ENCODE results near the gene IL17REL. TPM values are rescaled to one million over a fixed set of nuclear protein-coding genes. Genes with fewer than 3 reads are reported as not detected.

The IL17REL gene
- total RNA-seq: not detected

DNA sequence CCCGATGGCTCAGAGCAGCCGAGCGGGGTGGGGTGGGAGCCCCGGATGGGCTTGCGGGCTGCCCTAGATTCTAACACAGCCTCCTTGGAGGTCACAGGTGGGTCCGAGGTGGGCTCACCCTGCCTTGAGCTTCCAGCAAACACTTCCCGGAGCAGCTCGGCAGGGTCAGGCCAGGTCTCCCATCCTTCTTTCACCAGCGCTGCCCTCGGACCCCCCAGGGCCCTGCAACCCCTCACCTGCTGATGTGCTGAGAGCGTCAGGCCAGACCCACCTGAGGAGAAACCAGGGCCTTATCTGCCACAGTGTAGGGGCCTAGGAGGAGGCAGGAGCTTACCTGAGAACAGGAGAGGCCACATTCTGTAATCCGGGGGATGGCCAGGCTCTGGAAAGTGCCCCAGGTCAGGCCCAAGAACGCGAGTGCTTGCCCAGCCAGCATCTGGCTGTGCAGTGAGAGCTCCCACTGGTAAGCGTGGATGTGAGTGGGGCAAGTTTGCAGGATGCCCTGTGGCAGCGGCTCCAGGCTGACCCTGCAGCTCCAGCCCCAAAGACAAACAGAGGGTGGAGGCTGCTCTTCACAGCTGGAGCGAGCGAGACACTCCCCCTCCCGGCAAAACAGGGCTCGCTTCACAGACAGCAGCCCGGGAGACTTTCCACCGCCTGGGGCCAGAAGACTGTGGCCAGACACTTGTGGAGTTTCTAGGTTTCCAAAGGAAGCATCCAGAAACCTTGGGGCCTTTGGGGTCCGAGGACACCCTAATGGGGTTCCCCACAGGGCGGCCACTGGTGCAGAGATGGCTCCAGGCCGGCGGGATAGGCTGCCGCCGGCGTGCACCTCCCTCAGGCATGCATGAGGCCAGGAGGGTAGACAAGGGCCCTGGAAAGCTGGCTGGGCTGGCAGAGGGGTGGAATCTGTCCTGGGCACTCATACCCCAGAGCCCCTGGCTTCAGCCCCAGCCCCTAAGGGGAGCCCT lies at the start of gene IL17REL:
Gene IL17REL (minus strand): TSS at position 555 of the 971 bp plus-strand sequence. CDS start 119 bp downstream, at position 436.
- TF ChIP-seq, protein P1, sequence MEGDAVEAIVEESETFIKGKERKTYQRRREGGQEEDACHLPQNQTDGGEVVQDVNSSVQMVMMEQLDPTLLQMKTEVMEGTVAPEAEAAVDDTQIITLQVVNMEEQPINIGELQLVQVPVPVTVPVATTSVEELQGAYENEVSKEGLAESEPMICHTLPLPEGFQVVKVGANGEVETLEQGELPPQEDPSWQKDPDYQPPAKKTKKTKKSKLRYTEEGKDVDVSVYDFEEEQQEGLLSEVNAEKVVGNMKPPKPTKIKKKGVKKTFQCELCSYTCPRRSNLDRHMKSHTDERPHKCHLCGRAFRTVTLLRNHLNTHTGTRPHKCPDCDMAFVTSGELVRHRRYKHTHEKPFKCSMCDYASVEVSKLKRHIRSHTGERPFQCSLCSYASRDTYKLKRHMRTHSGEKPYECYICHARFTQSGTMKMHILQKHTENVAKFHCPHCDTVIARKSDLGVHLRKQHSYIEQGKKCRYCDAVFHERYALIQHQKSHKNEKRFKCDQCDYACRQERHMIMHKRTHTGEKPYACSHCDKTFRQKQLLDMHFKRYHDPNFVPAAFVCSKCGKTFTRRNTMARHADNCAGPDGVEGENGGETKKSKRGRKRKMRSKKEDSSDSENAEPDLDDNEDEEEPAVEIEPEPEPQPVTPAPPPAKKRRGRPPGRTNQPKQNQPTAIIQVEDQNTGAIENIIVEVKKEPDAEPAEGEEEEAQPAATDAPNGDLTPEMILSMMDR (IDR thresholded peaks at IDR 0.05; ENCODE audit: low read depth): no peak

DNA sequence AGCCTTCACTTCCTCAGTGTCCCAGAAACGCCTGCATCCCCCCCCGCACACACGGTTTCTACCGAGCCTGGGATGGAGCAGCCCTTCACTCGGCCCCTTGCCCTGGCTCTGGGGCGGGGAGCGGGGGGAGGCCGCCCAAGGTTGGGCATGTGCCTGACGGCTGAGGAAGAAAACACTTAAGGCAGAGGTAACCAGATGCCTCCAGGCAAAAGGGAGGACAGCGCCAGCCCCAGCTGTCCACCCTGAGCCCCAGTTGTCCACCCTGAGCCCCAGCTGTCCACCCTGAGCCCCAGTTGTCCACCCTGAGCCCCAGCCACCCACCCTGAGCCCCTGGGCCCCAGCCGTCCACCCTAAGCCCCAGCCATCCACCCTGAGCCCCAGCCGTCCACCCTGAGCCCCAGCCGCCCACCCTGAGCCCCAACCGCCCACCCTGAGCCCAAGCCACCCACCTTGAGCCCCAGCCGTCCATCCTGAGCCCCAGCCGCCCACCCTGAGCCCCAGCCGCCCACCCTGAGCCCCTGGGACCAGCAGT lies 49.3 kb upstream of the IL17REL start:
- TF ChIP-seq, protein P1 (IDR thresholded peaks at IDR 0.05; ENCODE audit: low read depth): no peak

DNA sequence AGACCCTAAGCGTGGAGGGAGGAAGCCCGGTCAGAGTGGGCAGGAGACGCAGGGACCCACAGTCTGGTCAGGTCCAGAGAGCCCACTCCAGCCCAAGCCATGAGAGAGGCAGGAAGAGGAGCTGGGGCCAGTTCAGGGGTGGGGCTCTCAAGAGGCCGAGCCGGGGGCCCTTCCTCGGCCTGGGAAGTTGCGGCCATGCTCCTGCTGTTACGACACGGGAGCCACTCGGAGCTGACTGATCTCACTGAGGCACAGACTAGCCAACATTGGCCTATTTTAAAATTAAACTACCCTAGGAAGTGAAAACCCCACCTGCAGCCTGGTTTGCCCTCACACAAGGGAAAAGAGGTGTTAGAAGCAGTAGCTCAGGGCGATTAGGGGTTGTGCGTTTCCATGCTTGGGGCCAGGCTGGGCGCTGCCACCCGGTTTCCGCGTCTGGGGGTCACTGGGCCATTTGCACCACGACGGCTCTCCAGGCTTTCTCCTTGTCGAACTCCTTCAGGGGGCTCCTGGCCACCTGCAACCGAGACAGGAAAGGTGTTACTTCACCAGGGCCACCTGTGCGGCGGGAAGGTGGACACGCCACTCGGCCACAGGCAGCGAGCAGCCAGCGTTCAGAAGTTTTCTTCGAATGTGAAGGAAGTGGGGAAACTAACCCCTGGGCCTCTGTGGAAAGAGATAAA lies 48.7 kb upstream of the IL17REL start:
- TF ChIP-seq, protein P1 (IDR thresholded peaks at IDR 0.05; ENCODE audit: low read depth): no peak

DNA sequence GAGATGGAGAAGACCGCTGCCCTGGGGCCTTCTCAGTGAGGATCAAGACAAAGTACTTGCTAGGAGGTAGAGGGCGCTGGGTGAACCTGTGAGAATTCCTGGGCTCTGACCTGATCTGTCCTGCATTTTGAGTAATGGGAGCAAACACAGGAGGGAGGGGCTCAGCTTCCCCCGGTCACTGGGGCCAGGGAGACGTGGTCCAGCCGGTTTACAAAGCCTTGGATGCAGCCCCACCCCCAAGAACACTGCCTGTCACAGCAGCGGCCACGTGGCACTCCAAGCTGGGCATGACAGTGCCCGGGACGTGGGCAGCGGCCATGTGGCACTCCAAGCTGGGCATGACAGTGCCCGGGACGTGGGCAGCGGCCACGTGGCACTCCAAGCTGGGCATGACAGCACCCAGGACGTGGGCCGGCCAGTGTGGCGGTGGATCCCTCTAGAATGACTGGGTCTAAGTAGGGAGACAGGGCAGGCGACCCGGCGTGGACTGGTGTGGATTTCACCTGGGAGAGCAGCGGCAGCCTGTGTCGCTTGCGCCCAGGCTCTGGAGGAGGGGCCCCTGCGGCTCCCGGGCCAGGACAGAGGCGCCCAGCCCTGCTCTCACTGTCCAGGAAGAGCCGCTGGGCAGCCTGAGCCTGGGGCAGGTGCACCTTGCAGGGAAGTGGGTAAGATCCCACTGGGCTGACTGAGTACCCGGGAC lies 48.0 kb upstream of the IL17REL start:
- TF ChIP-seq, protein P1 (IDR thresholded peaks at IDR 0.05; ENCODE audit: low read depth): no peak

DNA sequence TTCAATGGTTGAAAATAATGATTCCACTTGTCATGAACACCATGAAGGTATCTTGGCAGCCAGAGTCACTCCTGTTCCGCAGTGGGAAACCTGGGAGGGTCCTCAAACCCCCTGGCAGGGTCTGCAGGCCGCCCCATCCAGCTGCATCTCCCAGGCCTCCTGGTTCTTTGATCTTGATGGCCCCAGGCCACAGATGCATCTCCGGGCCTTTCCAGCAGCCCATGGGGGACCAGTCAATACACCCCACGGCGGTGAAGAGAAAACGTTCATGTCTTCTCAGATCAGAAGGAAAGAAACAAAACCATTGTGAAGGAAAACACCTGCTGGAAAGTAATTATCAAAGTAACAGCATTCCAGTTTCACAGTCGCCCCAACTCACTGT lies 47.3 kb upstream of the IL17REL start:
- TF ChIP-seq, protein P1 (IDR thresholded peaks at IDR 0.05; ENCODE audit: low read depth): no peak

DNA sequence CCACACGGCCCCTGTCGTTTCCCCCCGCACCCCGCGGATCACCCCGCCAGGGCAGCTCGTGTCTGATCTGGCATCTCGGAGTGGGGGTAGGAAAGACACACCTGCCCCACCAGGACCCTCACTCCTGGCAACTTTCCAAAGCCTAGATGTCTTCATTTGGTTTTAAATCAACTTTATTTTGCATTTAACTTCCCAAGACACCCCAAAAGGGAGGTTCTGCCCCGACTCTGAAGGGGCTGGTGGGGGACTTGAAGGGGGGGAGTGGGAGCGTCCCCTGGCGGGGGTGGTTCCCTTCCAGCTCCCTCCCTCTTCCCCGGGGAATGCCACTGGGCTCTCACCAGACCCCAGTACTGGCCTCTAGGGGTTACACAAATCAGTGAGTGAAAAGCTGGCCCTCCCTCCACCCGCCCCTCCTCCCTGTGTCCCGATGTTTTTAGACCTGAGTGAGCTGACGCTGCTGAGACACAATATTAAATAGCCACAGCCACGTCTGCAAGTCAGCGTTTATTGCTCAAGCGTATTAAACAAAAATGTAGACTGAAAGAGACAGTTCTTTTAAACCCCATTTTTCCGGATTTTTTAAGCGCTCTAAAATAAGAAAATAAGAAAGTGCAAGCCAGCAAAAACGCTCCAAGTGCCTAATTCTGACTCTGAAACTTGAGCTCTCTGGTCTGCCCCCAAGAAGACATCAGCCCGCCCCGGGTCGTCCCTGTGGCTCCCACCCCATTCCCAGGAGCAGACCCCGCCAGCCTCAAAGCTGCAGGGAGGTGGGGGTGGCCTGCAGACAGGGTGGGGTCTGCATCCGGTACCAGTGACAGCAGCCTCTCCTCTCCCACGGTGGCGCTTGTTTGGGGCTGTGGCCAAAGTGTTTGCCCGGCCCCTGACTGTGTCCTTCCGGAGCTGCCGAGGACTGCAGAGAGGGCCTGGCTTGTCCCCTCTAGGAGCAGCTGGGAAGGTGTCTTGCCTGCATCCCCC lies 46.6 kb upstream of the IL17REL start:
- TF ChIP-seq, protein P1 (IDR thresholded peaks at IDR 0.05; ENCODE audit: low read depth): no peak
